GM18868 (cell line): ENCODE results near the gene CLEC9A.

Source experiments
- ATAC-seq: cut with Tn5 transposase; IDR thresholded peaks from one replicate; pipeline ENCODE4 v1.9.1; 2021; ENCODE audit warnings: mild to moderate bottlenecking, moderate library complexity; ENCODE audit not compliant: unreplicated experiment

The CLEC9A gene

DNA sequence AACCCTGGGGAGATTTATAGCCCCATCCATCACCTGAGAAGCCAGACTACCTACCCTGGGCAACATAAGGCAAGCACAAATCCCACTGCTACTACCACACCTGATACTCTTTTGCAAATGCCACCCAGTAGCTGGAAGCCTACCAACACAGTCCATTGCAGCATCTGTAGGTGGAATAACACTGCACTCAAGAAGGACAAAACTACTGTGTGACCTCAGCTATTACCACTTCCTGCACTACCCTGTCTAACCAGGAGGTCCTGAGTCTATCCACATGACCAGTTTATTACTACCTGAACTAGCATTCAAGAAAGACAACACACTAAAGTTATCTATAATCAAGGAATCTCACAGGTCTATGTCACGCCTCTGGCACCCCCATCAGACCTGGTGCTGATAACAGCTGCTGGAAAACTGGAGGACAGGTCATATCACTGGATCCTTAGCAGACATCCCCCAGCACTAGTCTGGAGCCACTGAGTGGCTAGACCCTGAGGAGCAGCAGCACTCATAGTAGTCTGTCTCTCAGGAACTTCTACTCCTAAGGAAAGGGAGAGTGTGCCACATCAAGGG lies 71.3 kb downstream of the CLEC9A start:
- no peak for ATAC-seq

GRCh38 chr12:10102322-10102721 lies 71.8 kb downstream of the CLEC9A start:
- ATAC-seq = no peak

DNA sequence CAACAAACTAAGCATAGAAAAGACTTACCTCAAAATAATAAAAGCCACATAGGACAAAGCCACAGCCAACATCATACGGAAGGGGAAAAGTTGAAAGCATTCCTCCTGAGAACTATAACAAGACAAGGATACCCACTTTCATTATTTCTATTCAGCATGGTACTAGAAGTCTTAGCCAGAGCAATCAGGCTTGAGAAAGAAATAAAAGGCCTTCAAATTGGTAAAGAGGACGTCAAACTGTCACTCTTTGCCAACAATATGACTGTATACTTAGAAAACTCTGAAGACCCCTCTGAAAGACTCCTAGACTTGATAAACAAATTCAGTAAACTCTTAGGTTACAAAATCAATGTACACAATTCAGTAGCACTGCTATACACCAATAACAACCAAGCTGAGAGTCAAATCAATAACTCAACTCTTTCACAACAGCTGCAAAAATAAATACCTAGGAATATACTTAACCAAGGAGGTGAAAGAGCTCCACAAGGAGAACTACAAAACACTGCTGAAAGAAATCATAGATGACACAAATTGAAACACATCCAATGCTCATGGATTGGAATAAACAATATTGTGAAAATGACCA lies 79.9 kb downstream of the CLEC9A start:
- ATAC-seq = no peak

- no peak for ATAC-seq
These were observed 81.0 kb downstream of the CLEC9A start for GRCh38 chr12:10111451-10111850.

DNA sequence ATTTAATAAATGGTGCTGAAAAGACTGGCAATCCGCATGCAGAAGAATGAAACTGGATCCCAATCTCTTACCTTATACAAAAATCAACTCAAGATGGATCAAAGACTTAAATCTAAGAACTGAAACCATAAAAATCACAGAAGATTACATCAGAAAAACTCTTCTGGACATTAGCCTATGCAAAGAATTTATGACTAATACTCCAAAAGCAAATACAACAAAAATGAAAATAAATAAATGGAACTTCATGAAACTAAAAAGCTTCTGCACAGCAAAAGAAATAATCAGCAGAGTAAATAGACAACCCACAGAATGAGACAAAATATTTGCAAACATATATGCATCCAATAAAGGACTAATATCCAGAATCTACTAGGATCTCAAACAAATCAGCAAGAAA lies 82.6 kb downstream of the CLEC9A start:
- ATAC-seq = no peak

DNA sequence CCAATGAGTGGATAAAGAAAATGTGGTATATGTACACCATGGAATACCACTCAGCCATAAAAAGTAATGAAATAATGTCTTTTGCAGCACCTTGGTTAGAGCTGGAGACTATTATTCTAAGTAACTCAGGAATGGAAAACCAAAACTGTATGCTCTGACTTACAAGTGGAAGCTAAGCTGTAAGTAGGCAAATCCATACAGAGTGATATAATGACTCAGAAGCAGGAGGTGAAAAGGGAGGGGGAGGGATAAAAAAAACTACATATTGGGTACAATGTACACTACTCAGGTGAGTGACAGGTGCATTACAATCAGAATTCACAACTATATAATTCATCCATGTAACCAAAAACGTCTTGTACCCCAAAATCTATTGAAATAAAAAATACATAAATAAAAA lies 83.4 kb downstream of the CLEC9A start:
- no peak for ATAC-seq

GRCh38 chr12:10115311-10115710 lies 84.8 kb downstream of the CLEC9A start:
- no peak for ATAC-seq
